Measurements from ENCODE around the gene TRPM1.

The TRPM1 gene

GRCh38 chr15:31049111-31049510, 52.4 kb downstream of the TRPM1 start:
- no peak for DNase-seq (ENCODE audit: low read depth)

GRCh38 chr15:31047437-31047836, 54.1 kb downstream of the TRPM1 start:
- DNase-seq (ENCODE audit: low read depth), result no peak

GRCh38 chr15:31046759-31047359, 54.7 kb downstream of the TRPM1 start:
- no peak for DNase-seq (ENCODE audit: low read depth)

GRCh38 chr15:31045606-31046005, 55.9 kb downstream of the TRPM1 start:
- no peak for DNase-seq (ENCODE audit: low read depth)

- DNase-seq (ENCODE audit: low read depth), result no peak
These were observed 58.8 kb downstream of the TRPM1 start for GRCh38 chr15:31042751-31043150.

GRCh38 chr15:31041610-31042009, 59.9 kb downstream of the TRPM1 start:
- DNase-seq (ENCODE audit: low read depth), result no peak

- DNase-seq (ENCODE audit: low read depth), result no peak
These were observed 60.9 kb downstream of the TRPM1 start for GRCh38 chr15:31040611-31041010.

GRCh38 chr15:31039961-31040360, 61.6 kb downstream of the TRPM1 start:
- DNase-seq (ENCODE audit: low read depth), result no peak

GRCh38 chr15:31037731-31038477, 63.6 kb downstream of the TRPM1 start:
- no peak for DNase-seq (ENCODE audit: low read depth)

- no peak for DNase-seq (ENCODE audit: low read depth)
These were observed 64.7 kb downstream of the TRPM1 start for GRCh38 chr15:31036783-31037182.

GRCh38 chr15:31035610-31036009, 65.9 kb downstream of the TRPM1 start:
- no peak for DNase-seq (ENCODE audit: low read depth)

- no peak for DNase-seq (ENCODE audit: low read depth)
These were observed 67.4 kb downstream of the TRPM1 start for GRCh38 chr15:31034152-31034551.

GRCh38 chr15:31032961-31033371, 68.6 kb downstream of the TRPM1 start:
- DNase-seq (ENCODE audit: low read depth), result peak; percentile 34

- no peak for DNase-seq (ENCODE audit: low read depth)
These were observed 70.0 kb downstream of the TRPM1 start for GRCh38 chr15:31031471-31032067.

GRCh38 chr15:31027910-31028578, 73.5 kb downstream of the TRPM1 start:
- no peak for DNase-seq (ENCODE audit: low read depth)

GRCh38 chr15:31025996-31026395, 75.5 kb downstream of the TRPM1 start:
- DNase-seq (ENCODE audit: low read depth), result no peak

GRCh38 chr15:31024979-31025378, 76.5 kb downstream of the TRPM1 start:
- no peak for DNase-seq (ENCODE audit: low read depth)

- DNase-seq (ENCODE audit: low read depth), result peak; percentile 47
These were observed 77.2 kb downstream of the TRPM1 start for GRCh38 chr15:31024330-31024729.

- no peak for DNase-seq (ENCODE audit: low read depth)
These were observed 77.7 kb downstream of the TRPM1 start for GRCh38 chr15:31023841-31024240.

- DNase-seq (ENCODE audit: low read depth), result no peak
These were observed 80.4 kb downstream of the TRPM1 start for GRCh38 chr15:31021067-31021665.

- no peak for DNase-seq (ENCODE audit: low read depth)
These were observed 81.0 kb downstream of the TRPM1 start for GRCh38 chr15:31020542-31020941.

- no peak for DNase-seq (ENCODE audit: low read depth)
These were observed 81.5 kb downstream of the TRPM1 start for GRCh38 chr15:31019986-31020385.
